ENCODE measurements around the gene DAD1. TPM values are rescaled to one million over a fixed set of nuclear protein-coding genes. Genes with fewer than 3 reads are reported as not detected.

DAD1 gene
- total and polyA plus RNA-seq, 2 donors from 2014 or later, result 205 to 523 TPM

- FAIRE-seq (no peak), DNase-seq (no peak)
- Histone ChIP-seq H3K4me3 (ENCODE audit: low read length in 3 of 3) (no peak overlapping the region), H3K4me1 (ENCODE audit: control insufficient read depth in 2 of 3, insufficient read depth in 2 of 3, low read depth in 1 of 3, low read length in 3 of 3) (peaks cover 2 to 9% (median 8%) of the 10 kb centered on the region in 3 donors), H3K27me3 (ENCODE audit: control insufficient read depth, insufficient read depth, low read length) (no peaks in the 10 kb centered on the region), H3K9ac (ENCODE audit: low read length in 3 of 3) (no peak overlapping the region), H3K27ac (ENCODE audit: low read depth in 2 of 2, low read length in 2 of 2) (no peak overlapping the region), H3K36me3 (ENCODE audit: control insufficient read depth in 2 of 3, insufficient read depth in 3 of 3, low read length in 3 of 3) (peaks cover 6 to 45% (median 34%) of the 10 kb centered on the region in 3 donors), H3K9me3 (ENCODE audit: control insufficient read depth in 2 of 3, insufficient read depth in 1 of 3, low read length in 3 of 3) (no peaks in the 10 kb centered on the region)
- intact Hi-C loops (cut with DNase I), result no loop called here
- TF ChIP-seq CTCF (IDR thresholded peaks at IDR 0.05; ENCODE audit: borderline replicate concordance, extremely low read depth, insufficient read depth), result no peak
Measured at GRCh38 chr14:22601996-22602395, 13.0 kb upstream of the DAD1 start.

- no peaks in the 10 kb centered on the region for H3K27me3 ChIP-seq (ENCODE audit: control insufficient read depth, insufficient read depth, low read length)
- H3K9ac ChIP-seq (ENCODE audit: low read length in 3 of 3), result no peak overlapping the region
- H3K9me3 ChIP-seq (ENCODE audit: control insufficient read depth in 2 of 3, insufficient read depth in 1 of 3, low read length in 3 of 3), result no peaks in the 10 kb centered on the region
- no peak overlapping the region for H3K27ac ChIP-seq (ENCODE audit: low read depth in 2 of 2, low read length in 2 of 2)
- intact Hi-C loops (cut with DNase I), result no loop called here
- peaks cover 2 to 9% (median 8%) of the 10 kb centered on the region in 3 donors for H3K4me1 ChIP-seq (ENCODE audit: control insufficient read depth in 2 of 3, insufficient read depth in 2 of 3, low read depth in 1 of 3, low read length in 3 of 3)
- no peak overlapping the region for H3K4me3 ChIP-seq (ENCODE audit: low read length in 3 of 3)
- no peak for FAIRE-seq
- peaks cover 6 to 42% (median 34%) of the 10 kb centered on the region in 3 donors for H3K36me3 ChIP-seq (ENCODE audit: control insufficient read depth in 2 of 3, insufficient read depth in 3 of 3, low read length in 3 of 3)
- no peak for TF ChIP-seq CTCF (IDR thresholded peaks at IDR 0.05; ENCODE audit: borderline replicate concordance, extremely low read depth, insufficient read depth)
- no peak for DNase-seq
Measured at GRCh38 chr14:22601456-22601855, 12.4 kb upstream of the DAD1 start.

GRCh38 chr14:22600027-22600426, 11.0 kb upstream of the DAD1 start:
- H3K27me3 ChIP-seq (ENCODE audit: control insufficient read depth, insufficient read depth, low read length), result no peaks in the 10 kb centered on the region

More at GRCh38 chr14:22600027-22600426, 11.0 kb upstream of the DAD1 start:
- peak overlapping the region in 1 of 2 donors; percentile 82 for H3K27ac ChIP-seq (ENCODE audit: low read depth in 2 of 2, low read length in 2 of 2)
- FAIRE-seq, result no peak
- no peak for TF ChIP-seq CTCF (IDR thresholded peaks at IDR 0.05; ENCODE audit: borderline replicate concordance, extremely low read depth, insufficient read depth)
- H3K9me3 ChIP-seq (ENCODE audit: control insufficient read depth in 2 of 3, insufficient read depth in 1 of 3, low read length in 3 of 3), result no peaks in the 10 kb centered on the region
- peak overlapping the region in 2 of 3 donors; percentile 61 to 96 for H3K9ac ChIP-seq (ENCODE audit: low read length in 3 of 3)
- peak overlapping the region in 1 of 3 donors; percentile 91 for H3K4me3 ChIP-seq (ENCODE audit: low read length in 3 of 3)
- peaks cover 2 to 9% (median 8%) of the 10 kb centered on the region in 3 donors for H3K4me1 ChIP-seq (ENCODE audit: control insufficient read depth in 2 of 3, insufficient read depth in 2 of 3, low read depth in 1 of 3, low read length in 3 of 3)
- intact Hi-C loops (cut with DNase I), result no loop called here
- no peak for DNase-seq
- H3K36me3 ChIP-seq (ENCODE audit: control insufficient read depth in 2 of 3, insufficient read depth in 3 of 3, low read length in 3 of 3), result peaks cover 6 to 28% (median 25%) of the 10 kb centered on the region in 3 donors

Measured in kidney (tissue), 14 donors.